ENCODE data around the gene TMEM132D. TPM values are rescaled to one million over a fixed set of nuclear protein-coding genes. Genes with fewer than 3 reads are reported as not detected.

Gene TMEM132D
- total and polyA plus RNA-seq, 2 of the 4 experiments (the other 2 are of a cell fraction): not detected

DNA sequence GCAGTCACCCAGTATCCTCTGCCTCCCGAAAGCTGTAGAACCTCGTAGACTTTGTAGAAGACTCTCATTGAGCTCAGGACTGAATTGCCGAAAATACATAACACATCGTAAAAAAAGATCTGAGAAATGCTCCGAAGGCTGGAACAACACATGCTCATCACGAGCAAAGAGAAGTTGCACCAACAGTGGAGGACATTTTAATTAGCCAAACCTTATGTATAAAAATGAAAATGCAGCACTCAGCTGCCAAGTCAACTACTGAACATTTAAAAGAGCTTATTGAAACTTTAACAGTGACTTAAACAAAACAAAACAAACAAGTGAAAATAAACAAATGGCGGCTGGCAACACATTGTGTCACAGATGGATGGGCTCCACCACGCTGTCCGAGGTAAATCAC is 519.9 kb downstream of the TMEM132D start:
- intact Hi-C loops (cut with micrococcal nuclease): no loop called here
- no peaks in the 10 kb centered on the region for H3K4me1 ChIP-seq (ENCODE audit: control insufficient read depth, insufficient read depth, low read length)
- BruUV-seq (replicated peaks): no TSS peak
- H3K4ac ChIP-seq (ENCODE audit: low read depth, low read length): no peak overlapping the region
- no peaks in the 10 kb centered on the region for H4K20me1 ChIP-seq (ENCODE audit: insufficient read depth, low read length)
- H3K4me3 ChIP-seq (ENCODE audit: insufficient read depth, low read depth, low read length): no peak overlapping the region
- POLR2A ChIA-PET (ENCODE audit: unreplicated experiment): no interaction called here
- no peak overlapping the region for H2AK9ac ChIP-seq (replicated peaks; ENCODE audit: low read depth, low read length, poor library complexity)
- peaks cover 22% of the 10 kb centered on the region for H3K9me3 ChIP-seq (ENCODE audit: control insufficient read depth, insufficient read depth, low read length)
- TF ChIP-seq NFE2L2 (IDR thresholded peaks at IDR 0.05; ENCODE audit: low read depth, low read length) (no peak), MAFK (IDR thresholded peaks at IDR 0.05; ENCODE audit: low read depth, low read length) (no peak), ELK1 (IDR thresholded peaks at IDR 0.05; ENCODE audit: borderline replicate concordance, low read depth, low read length) (no peak), FOS (IDR thresholded peaks at IDR 0.05; ENCODE audit: low read depth, low read length) (no peak), RCOR1 (IDR thresholded peaks at IDR 0.05; ENCODE audit: insufficient replicate concordance, low read length) (no peak), CEBPB (IDR thresholded peaks at IDR 0.05; ENCODE audit: low read depth, low read length) (no peak), RAD21 (IDR thresholded peaks at IDR 0.05; ENCODE audit: low read length) (no peak), POLR2A (IDR thresholded peaks at IDR 0.05; ENCODE audit: low read depth, low read length) (no peak), SMC3 (IDR thresholded peaks at IDR 0.05; ENCODE audit: low read depth, low read length) (no peak)
- no peaks in the 10 kb centered on the region for H3K79me1 ChIP-seq (ENCODE audit: low read depth in 1 of 2, low read length in 2 of 2)
- no peak for ATAC-seq (ENCODE audit: low read depth)
- H3K27ac ChIP-seq (ENCODE audit: insufficient read depth, low read length): no peak overlapping the region
- H2BK15ac ChIP-seq (ENCODE audit: low read depth, low read length): no peak overlapping the region
- H2BK20ac ChIP-seq (ENCODE audit: low read depth, low read length): no peak overlapping the region
- in situ Hi-C loops (cut with MboI; ENCODE audit: low sequenced_read_pairs): no loop called here
- no peak overlapping the region for H2AFZ ChIP-seq (replicated peaks; ENCODE audit: low read length, poor library complexity)
- H3K4me2 ChIP-seq (ENCODE audit: low read depth, low read length): no peak overlapping the region
- DNase-seq: no peak
- no peaks in the 10 kb centered on the region for H3K9me1 ChIP-seq (ENCODE audit: insufficient read depth, low read length)
- H3K14ac ChIP-seq (replicated peaks; ENCODE audit: low read depth, low read length): no peak overlapping the region
- no peaks in the 10 kb centered on the region for H3K36me3 ChIP-seq (ENCODE audit: control insufficient read depth, insufficient read depth, low read length)
- H3K9ac ChIP-seq (ENCODE audit: low read depth, low read length): no peak overlapping the region
- H3K56ac ChIP-seq (ENCODE audit: extremely low read depth, insufficient read depth, low read length): no peak overlapping the region
- no peak overlapping the region for H2BK120ac ChIP-seq (ENCODE audit: low read depth, low read length)
- H4K8ac ChIP-seq (ENCODE audit: low read depth in 2 of 2, low read length in 2 of 2): no peak overlapping the region
- 50% methylated on average over 2 of the region's 9 CpGs; no CpG with 5 or more reads in 1 of the 2 experiments for WGBS, 2 experiments (ENCODE audit: extremely low coverage in 2 of 2, insufficient read length in 1 of 2)
- H3K18ac ChIP-seq (ENCODE audit: low read depth, low read length): no peak overlapping the region
- dilution Hi-C loops (cut with HindIII; ENCODE audit: low sequenced_read_pairs, unreplicated experiment): no loop called here
- H2BK5ac ChIP-seq (ENCODE audit: low read depth, low read length, poor library complexity, severe bottlenecking): no peak overlapping the region
- no peak overlapping the region for H4K5ac ChIP-seq (ENCODE audit: low read depth, low read length)
- CTCF ChIA-PET: no interaction called here
- H3K27me3 ChIP-seq (ENCODE audit: control insufficient read depth, insufficient read depth, low read length): no peaks in the 10 kb centered on the region
- H2AK5ac ChIP-seq (ENCODE audit: low read depth, low read length): no peak overlapping the region
- no peak overlapping the region for H3K23ac ChIP-seq (ENCODE audit: low read depth, low read length)
- no peak overlapping the region for H4K91ac ChIP-seq (ENCODE audit: insufficient read depth, low read depth, low read length)
